GM12875 (cell line): ENCODE results near the gene PPIC.
"Not testable (repeated sequence)": the region's sequence is repeated elsewhere in the genome, so short reads cannot be mapped to it uniquely, and the experiment has no call there.

Source experiments
- H3K4me3 ChIP-seq: one replicate; pipeline ENCODE4 v1.5.1; 2011; ENCODE audit warnings: low read depth, low read length, control low read depth
- TF ChIP-seq, protein P1 (sequence below): IDR thresholded peaks from 2 replicates; pipeline ENCODE4 v1.5.1; 2011; ENCODE audit warnings: low read depth, mild to moderate bottlenecking, control low read depth, inconsistent platforms, low read length, moderate library complexity, borderline replicate concordance; ENCODE audit not compliant: insufficient read depth

PPIC gene

DNA sequence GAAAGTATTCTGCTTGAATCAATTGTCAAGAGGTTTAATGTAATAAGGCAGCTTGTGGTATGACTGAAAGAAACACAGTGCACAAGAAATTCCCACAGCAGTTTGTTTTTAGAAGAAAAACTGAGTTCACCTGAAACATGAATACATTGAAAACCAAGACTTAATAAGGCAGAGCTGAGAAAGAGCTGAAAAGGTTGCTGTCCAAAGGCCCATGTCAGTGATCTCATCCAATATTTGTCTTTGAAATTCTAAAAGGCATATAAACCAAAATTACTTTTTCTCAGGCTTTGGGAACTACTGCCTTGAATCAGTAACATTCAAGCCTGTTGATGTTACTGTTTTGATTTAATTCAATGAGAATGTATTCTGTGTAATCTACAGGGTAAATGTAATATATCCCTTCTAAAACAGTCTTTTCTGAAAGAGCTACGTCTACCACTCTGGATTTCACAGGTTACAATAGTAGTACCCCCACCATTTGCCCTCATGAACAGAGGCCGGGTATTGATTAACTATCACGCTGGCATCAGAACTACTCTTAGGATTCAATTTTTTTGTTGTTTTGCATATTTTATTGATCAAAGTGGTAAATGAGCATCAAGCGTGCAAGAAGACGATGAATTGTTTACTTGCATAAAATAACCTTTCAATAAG lies 57.8 kb downstream of the PPIC start:
- no peak overlapping the region for H3K4me3 ChIP-seq
- TF ChIP-seq, protein P1, sequence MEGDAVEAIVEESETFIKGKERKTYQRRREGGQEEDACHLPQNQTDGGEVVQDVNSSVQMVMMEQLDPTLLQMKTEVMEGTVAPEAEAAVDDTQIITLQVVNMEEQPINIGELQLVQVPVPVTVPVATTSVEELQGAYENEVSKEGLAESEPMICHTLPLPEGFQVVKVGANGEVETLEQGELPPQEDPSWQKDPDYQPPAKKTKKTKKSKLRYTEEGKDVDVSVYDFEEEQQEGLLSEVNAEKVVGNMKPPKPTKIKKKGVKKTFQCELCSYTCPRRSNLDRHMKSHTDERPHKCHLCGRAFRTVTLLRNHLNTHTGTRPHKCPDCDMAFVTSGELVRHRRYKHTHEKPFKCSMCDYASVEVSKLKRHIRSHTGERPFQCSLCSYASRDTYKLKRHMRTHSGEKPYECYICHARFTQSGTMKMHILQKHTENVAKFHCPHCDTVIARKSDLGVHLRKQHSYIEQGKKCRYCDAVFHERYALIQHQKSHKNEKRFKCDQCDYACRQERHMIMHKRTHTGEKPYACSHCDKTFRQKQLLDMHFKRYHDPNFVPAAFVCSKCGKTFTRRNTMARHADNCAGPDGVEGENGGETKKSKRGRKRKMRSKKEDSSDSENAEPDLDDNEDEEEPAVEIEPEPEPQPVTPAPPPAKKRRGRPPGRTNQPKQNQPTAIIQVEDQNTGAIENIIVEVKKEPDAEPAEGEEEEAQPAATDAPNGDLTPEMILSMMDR: no peak

DNA sequence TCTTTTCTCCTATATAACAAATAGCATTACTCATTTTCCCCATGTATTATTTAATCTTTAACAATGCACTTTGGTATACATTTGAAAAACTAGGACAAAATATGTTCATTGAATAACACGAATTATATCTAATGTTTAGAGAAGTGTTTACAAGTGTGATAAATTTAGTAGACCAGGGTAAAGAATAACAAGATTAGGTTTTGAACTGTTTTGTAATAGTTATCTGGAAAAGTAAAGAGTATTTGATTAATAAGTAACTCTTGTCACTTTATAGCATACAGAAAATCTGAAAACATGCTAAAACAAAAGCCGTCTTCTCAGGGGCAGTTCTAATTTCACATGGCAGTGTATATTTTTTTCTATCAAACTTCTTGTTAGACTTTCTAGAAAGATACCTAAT lies 58.5 kb downstream of the PPIC start:
- no peak overlapping the region for H3K4me3 ChIP-seq
- TF ChIP-seq, protein P1: no peak

DNA sequence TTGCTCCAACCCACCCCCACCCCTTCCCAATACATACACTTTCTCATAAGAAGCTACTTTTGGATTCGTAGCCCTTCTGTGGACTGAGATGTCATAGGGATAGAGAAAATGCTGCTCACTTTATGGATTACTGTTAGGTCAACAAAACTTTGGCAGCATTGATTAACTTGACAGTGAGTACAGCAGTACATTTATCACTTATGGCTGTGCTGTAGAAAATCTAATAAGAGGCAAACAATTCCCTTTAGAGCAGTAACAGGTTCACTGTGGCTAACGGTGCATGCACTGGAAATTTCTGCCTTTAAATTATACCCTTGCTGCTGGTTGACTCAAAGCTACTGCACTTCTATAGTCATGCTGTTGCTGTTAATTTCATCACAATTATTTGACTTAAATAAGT lies 59.2 kb downstream of the PPIC start:
- no peak overlapping the region for H3K4me3 ChIP-seq
- TF ChIP-seq, protein P1: no peak

DNA sequence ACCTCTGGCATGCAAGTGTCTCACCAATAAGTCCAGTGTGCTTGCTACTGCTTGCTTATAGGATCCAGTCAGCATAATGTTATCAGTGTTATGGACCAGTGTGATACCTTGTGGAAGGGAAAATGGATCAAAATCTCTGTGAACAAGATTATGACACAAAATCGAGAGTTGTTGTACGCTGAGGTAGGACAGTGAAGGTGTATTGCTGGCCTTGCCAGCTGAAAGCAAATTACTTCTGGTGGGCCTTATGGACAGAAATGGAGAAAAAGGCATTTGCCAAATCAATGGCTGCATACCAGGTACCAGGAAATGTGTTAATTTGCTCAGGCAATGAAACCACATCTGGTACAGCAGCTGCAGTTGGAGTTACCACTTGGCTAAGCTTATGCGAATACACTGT lies 62.3 kb downstream of the PPIC start:
- not testable (repeated sequence) for H3K4me3 ChIP-seq

DNA sequence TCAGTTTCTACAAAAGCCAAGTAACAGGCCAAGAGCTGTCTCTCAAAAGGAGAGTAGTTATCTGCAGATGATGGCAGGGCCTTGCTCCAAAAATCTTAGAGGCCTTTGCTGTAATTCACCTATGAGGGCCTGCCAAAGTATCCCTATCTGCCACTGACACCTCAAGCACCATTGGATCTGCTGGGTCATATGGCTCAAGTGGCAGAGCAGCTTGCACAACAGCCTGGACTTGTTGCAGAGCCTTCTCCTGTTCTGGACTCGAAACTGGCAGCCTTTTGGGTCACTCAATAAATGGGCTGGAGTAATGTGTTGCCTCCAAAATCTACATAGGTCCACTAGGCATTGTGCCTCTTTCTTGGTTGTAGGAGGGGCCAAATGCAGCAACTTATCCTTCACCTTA lies 62.8 kb downstream of the PPIC start:
- not testable (repeated sequence) for H3K4me3 ChIP-seq
